Vein endothelial cell (primary cell): ENCODE measurements around the gene PGLYRP2. TPM values are rescaled to one million over a fixed set of nuclear protein-coding genes. Genes with fewer than 3 reads are reported as not detected.

Source experiments
- small RNA-seq: library from RNA; depleted of rRNA; stranded (forward); fragments of <200 nt; gene quantifications from one replicate; pipeline ENCODE3, GENCODE V24; 2012
- total RNA-seq: library from RNA; depleted of rRNA; stranded (reverse); fragments of >200 nt; gene quantifications from 2 replicates; pipeline ENCODE4 v1.2.3, GENCODE V29; 2012

PGLYRP2 gene
- under 0.01 TPM in 1 of 2 replicates, not detected in the other for total RNA-seq

GRCh38 chr19:15479391-15480345 lies at the start of gene PGLYRP2:
PGLYRP2 (minus strand) TSS chr19:15479501; CDS start chr19:15479371, 130 bp downstream.

GRCh38 chr19:15508035-15508710 lies 28.9 kb upstream of the PGLYRP2 start, which contains the start of gene CYP4F22:
CYP4F22 (plus strand) TSS chr19:15508525; CDS start chr19:15525337, 16,812 bp downstream.

GRCh38 chr19:15464394-15465385 lies 14.6 kb downstream of the PGLYRP2 start, which contains the start of gene RASAL3:
RASAL3 (minus strand) TSS chr19:15464544; CDS start chr19:15464358, 186 bp downstream.

GRCh38 chr19:15449620-15450527 lies 29.4 kb downstream of the PGLYRP2 start, which contains the start of gene WIZ:
WIZ (minus strand) TSS chr19:15449956; CDS start chr19:15448307, 1,649 bp downstream.

Small RNAs within 50 kb of the gene (small RNA-seq; reads per million reads assigned to genes)
- not detected for gene MIR1470

Other genes starting within 250 kb of the PGLYRP2 start
- gene EPHX3, start 247.1 kb downstream of the PGLYRP2 start, total RNA-seq: 0.29 TPM in 1 of 2 replicates, not detected in the other
- gene BRD4, start 147.0 kb downstream of the PGLYRP2 start, total RNA-seq: 26.1 and 30.4 TPM in 2 replicates
- gene AKAP8, start 99.7 kb downstream of the PGLYRP2 start, total RNA-seq: 28.4 and 29.1 TPM in 2 replicates
- 67.3 and 70.9 TPM in 2 replicates for gene AKAP8L, start 60.5 kb downstream of the PGLYRP2 start, total RNA-seq
- 13.3 and 19.9 TPM in 2 replicates for gene WIZ, start 29.5 kb downstream of the PGLYRP2 start, total RNA-seq
- gene RASAL3, start 15.0 kb downstream of the PGLYRP2 start, total RNA-seq: 21.1 and 38.5 TPM in 2 replicates
- gene CYP4F22, start 29.0 kb upstream of the PGLYRP2 start, total RNA-seq: not detected in 2 replicates
- gene CYP4F8, start 135.7 kb upstream of the PGLYRP2 start, total RNA-seq: not detected in 2 replicates
- not detected in 2 replicates for gene CYP4F3, start 161.4 kb upstream of the PGLYRP2 start, total RNA-seq
- gene CYP4F12, start 193.6 kb upstream of the PGLYRP2 start, total RNA-seq: not detected in 2 replicates
- not detected in 2 replicates for gene OR10H2, start 248.5 kb upstream of the PGLYRP2 start, total RNA-seq